A549 (cell line): ENCODE measurements around the gene IL1F10.

Experiments
- MAFK ChIP-seq: fragments of 450-650 bp; IDR thresholded peaks from 2 replicates; pipeline ENCODE4 v1.6.1; 2014; ENCODE audit not compliant: partially characterized antibody
- RFX5 ChIP-seq: fragments of 450-650 bp; IDR thresholded peaks from 2 replicates; pipeline ENCODE4 v1.7.1; 2014; ENCODE audit warnings: antibody characterized with exemption, mild to moderate bottlenecking, moderate library complexity
- TF ChIP-seq, protein P1 (sequence below): fragments of >200 bp; sonication (Bioruptor Twin); formaldehyde crosslinking; IDR thresholded peaks from 3 replicates; pipeline ENCODE4 v1.5.1; 2016
- TF ChIP-seq, protein P2 (sequence below): fragments of >200 bp; sonication (Bioruptor Twin); formaldehyde crosslinking; IDR thresholded peaks from 3 replicates; pipeline ENCODE4 v1.6.1; 2016

DNA sequence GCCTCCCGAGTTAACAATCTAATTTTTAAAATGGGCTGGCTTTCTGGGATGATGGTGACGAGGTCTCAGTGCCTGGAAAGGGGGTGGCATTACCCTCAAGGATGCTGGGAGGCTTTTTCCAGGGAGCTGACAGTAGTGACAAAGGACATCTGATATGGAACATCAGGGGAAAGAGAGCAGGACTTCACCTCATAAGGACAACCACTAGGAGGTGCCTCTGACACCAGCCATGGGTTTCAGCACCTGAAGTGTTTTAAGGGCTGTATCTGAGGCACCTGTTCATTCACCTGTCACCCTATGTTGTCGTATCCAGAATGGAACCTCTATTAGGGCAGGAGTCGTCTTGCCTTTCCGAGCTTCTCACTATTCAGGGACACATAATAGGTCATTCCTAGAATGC is 25.9 kb upstream of the IL1F10 start:
- no peak for TF ChIP-seq RFX5
- TF ChIP-seq, protein P1, sequence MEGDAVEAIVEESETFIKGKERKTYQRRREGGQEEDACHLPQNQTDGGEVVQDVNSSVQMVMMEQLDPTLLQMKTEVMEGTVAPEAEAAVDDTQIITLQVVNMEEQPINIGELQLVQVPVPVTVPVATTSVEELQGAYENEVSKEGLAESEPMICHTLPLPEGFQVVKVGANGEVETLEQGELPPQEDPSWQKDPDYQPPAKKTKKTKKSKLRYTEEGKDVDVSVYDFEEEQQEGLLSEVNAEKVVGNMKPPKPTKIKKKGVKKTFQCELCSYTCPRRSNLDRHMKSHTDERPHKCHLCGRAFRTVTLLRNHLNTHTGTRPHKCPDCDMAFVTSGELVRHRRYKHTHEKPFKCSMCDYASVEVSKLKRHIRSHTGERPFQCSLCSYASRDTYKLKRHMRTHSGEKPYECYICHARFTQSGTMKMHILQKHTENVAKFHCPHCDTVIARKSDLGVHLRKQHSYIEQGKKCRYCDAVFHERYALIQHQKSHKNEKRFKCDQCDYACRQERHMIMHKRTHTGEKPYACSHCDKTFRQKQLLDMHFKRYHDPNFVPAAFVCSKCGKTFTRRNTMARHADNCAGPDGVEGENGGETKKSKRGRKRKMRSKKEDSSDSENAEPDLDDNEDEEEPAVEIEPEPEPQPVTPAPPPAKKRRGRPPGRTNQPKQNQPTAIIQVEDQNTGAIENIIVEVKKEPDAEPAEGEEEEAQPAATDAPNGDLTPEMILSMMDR: no peak
- TF ChIP-seq, protein P2, sequence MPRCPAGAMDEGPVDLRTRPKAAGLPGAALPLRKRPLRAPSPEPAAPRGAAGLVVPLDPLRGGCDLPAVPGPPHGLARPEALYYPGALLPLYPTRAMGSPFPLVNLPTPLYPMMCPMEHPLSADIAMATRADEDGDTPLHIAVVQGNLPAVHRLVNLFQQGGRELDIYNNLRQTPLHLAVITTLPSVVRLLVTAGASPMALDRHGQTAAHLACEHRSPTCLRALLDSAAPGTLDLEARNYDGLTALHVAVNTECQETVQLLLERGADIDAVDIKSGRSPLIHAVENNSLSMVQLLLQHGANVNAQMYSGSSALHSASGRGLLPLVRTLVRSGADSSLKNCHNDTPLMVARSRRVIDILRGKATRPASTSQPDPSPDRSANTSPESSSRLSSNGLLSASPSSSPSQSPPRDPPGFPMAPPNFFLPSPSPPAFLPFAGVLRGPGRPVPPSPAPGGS: no peak
- TF ChIP-seq MAFK: no peak
